SW 1271 (cell line): ENCODE data around the gene SHROOM1.

ENCODE experiments used
- DNase-seq, 2 experiments: peaks; one replicate each; lab custom pipeline; 2025; lab: John Stamatoyannopoulos, UW

Gene SHROOM1

GRCh38 chr5:132776131-132776937, 54.1 kb downstream of the SHROOM1 start:
- peak in 1 of 2 experiments; percentile 40 for DNase-seq

- DNase-seq, result no peak
Measured at GRCh38 chr5:132775476-132775961, 54.9 kb downstream of the SHROOM1 start.

- no peak for DNase-seq
Measured at GRCh38 chr5:132774896-132775295, 55.6 kb downstream of the SHROOM1 start.

GRCh38 chr5:132774406-132774805, 56.0 kb downstream of the SHROOM1 start:
- DNase-seq, result no peak

GRCh38 chr5:132773601-132774355, 56.7 kb downstream of the SHROOM1 start:
- no peak for DNase-seq

- DNase-seq, result no peak
Measured at GRCh38 chr5:132773114-132773513, 57.3 kb downstream of the SHROOM1 start.

- no peak for DNase-seq
Measured at GRCh38 chr5:132772291-132773070, 58.0 kb downstream of the SHROOM1 start.
